HG02571 (cell line): Measurements from ENCODE around the gene DOCK9.

ENCODE experiments used
- ATAC-seq: cut with Tn5 transposase; IDR thresholded peaks from one replicate; pipeline ENCODE4 v1.9.1; 2021; ENCODE audit warnings: mild to moderate bottlenecking, moderate library complexity; ENCODE audit not compliant: unreplicated experiment

DOCK9 gene

DNA sequence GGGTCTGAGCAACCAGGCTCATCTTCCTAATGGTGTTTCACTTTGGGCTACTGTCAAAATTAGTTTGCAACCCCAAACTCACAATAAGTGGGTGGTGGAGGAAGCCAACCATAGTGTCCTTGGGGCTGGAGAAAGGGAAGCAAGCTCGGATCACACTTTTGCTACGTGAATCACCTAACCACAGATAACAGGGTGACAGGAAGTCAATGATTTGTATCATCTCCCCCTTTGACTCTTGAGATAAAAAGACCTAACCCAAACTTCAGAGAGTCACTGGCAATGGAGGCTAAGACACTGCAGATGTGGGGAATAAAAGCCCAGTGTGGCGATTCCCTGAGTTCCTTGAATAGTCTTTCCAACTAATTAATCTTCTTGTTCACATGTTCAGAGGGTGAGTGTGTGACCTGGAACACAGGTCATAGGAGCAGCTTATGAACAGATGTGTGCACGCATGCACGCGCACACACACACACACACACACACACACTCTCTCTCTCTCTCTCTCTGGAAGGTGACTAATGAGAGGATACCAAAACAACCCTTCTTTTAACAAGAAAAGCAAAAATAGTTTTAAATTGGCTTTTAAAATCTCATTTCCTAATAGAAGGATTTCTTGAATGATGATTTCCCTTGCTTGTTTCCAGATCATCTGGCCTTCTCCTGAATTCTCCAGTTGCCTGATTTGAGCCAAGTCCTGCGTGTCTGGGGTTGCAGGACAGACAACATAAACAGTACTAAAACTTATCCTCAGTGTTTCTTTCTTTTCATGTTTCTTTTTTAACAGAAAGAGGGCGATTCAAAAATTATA, 21.2 kb upstream of the DOCK9 start:
- no peak for ATAC-seq

DNA sequence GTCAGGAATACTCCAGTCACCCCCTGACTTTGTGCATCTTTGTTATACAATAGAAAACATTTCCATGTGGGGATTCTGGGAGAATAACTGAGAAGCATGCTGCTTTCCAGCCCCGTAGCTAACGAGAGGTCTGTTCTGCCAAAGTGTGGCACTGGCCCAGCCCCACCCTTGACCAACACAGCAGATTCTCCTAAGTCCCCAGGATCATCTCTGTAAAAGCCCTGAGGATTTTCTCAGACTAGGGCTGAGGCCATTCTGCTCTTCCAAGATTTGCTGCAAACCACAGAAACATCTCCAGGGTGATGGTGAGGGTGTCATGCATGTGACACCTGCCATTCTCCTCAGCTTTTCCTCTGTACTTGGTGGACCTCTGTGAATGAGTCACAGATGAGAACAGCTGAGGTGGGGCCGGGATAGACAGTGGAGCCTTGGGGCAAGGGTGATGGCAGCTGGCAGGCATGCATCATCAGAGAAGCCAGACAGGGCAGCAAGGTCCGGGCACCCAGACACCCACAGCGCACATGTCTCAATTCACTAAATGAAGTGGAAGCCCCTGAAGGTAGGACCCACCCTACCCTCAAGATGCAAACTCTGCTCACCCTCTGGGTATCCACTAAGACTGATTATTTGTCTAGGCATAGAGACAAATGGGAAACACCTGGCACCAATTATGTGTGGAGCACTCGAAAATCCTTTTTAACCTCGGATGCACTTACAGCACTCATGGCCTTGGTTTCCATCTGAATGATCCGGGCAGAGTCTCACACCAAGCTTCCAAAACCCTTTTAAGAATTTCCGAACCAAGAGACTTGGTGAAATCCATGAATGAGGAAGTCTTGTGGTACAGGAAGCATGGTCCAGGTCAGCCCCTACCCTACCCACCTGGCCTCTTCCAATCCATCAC, 20.1 kb upstream of the DOCK9 start:
- ATAC-seq = no peak

DNA sequence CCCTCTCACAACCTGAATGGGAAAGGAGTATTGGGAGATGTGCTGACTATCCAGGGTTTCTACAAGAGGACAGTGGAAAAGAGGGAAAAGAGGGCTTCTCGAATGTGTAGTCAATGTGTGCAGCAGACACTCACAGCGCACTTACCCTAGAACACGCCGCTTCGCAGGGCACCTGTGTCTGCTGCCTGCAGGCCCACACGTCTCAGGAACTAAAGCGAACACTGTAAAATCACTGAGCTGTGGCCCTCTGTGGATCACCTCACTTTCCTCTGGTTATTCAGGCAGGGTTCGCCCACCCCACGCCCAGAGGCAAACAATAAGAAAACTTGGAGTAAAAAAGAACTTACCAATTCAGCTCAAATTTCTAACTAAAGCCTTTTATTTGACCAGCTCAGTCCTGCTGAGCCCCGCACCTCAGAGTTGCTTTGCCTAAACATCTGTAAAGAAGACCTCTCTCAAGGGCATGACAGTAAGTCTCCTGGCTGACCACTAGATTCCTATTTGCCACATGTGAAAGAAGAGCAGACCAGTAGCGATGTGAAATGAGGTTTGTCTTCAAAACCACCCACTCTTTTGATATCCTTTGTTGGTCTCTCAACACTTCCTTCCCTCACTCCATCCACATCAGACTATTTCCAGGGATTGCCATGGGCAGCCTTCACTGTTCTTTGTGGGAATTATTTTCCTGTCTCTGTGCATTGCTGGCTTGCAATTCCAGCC, 19.3 kb upstream of the DOCK9 start:
- ATAC-seq = no peak

DNA sequence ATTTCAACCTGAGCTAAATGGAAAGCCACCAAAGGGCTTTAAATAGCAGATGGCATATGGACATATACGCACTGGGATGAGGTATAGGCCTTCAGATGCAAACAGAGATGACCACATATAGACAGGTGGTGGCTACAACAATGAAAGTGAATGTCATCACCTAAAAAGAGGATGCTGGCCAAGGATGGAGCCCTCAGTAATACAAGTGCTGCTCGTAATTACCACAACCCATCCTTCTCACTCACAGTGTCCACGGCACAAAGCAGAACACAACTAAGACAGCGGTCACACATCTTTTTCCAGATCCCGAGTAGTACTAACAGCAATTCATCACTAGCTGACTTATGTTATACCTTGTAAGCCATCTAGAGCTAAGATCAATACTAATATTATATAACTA, 18.2 kb upstream of the DOCK9 start:
- ATAC-seq = no peak

DNA sequence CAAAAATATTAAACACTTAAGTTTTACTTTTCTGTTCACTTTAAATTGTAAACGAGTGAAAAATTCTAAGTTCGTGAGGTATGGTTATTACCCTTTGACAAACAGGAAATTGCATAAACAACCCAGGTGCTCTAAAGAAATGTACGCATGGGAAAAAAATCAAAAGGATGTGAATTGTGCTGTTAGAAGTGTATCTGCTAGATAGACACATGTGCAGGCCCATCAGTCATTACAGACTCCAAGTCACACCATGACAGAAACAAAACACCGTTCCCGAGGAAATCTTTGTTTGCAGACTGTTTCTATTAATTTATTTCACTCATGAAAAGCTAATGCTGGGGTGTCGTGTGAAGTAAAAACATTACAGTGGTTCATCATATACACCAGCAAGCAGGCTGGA, 17.0 kb upstream of the DOCK9 start:
- ATAC-seq = no peak

DNA sequence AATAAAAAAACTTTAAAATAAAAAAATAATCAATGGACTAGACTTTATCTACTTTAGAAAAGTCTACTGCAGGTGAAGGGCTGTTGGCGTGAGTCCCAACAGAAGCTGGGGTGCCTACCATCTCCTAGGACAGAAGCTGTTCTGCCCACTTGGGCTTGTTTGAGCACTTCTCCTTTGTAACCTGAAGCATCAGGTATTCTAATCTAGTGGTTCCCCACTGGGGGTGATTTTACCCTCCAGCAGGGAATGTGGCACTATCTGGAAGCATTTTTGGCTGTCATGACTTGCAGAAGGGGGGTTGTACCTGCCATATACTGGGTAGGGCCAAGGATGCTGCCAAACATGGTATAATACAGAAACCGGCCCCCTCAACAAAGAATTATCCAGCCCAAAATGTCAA, 16.2 kb upstream of the DOCK9 start:
- no peak for ATAC-seq

DNA sequence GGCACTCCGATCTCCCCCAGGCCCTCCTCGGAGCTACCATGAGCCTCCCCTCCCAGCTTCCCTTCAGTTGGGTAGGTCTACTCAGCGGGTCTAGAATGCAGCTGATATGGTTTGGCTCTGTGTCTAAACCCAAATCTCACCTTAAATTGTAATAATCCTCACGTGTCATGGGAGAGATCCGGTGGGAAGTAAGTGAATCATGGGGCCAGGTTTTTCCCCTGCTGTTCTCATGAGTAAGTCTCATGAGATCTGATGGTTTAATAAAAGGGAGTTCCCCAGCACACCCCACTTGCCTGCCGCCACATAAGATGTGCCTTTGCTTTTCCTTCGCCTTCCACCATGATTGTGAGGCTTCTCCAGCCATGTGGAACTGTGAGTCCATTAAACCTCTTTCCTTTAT, 14.5 kb upstream of the DOCK9 start:
- no peak for ATAC-seq

DNA sequence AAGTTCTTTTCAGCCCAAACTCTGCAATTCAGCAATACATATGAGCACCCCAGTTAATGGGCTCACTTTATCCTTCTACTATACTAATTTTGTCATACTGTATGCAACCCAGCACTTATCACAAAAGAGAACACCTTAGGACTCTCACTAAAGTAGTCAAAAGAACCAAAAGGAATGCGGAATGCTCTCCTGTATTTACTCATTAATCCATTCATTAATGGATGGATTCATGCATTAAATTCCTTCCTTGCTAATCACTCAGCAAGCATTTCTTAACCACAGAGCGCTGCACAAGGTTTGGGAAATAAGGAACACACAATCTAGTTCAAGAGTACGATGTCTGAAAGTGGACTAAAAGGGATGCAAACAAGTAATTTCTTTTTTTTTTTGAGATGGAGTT, 12.8 kb upstream of the DOCK9 start:
- ATAC-seq = no peak

DNA sequence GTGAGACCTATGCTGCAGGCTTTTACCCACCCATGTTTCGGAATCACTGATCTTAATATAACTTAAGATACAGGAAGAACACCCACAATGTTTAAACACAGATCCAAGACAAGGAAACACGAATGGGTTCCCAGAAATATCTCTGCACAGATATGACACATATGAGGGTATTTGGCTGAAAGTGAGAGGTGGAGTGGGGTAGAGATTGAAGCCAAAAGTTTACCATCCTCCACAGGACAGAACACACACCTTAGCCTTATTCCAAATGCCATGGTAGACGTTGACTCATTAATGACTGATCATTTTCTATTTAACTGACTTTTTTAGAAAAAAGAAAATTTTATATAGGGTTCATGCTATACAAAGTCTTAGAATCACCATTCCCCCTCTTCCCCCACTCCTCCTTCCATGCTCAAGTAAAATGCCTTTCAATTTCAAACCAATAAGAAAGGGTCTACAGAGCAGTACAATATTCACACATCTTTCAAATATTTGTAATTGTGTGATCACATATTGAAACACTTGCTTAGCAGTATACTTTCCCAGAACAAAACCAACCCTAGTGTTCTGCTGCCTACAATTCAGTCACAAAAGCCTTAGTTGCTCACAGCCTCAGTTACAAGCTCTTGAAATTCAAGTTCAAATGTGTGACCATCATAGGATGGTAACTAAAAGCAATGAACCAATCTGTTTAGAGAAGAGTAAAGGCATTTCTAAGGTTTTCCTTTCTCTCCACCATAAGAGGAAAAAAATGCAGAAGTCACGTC, 11.8 kb upstream of the DOCK9 start:
- ATAC-seq = no peak

DNA sequence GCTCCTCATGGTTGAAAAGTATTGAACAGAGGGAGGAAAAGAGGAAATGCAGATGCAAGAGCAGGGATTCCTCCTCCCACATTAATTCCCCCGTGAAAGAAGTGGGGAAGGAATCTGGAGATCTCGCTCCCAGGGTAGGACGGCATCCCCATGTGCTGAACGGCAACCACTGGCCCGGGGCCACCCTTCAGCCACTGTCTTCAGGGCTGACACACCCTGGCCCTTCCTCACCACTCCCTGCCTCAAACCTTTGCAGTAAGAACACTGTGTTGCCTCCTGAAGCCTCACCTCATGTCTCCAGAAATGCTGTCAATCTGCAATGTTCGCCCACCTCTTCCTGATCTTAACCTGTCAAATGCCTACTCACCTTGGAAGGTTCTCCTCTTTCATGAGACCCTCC, 10.9 kb upstream of the DOCK9 start:
- no peak for ATAC-seq

DNA sequence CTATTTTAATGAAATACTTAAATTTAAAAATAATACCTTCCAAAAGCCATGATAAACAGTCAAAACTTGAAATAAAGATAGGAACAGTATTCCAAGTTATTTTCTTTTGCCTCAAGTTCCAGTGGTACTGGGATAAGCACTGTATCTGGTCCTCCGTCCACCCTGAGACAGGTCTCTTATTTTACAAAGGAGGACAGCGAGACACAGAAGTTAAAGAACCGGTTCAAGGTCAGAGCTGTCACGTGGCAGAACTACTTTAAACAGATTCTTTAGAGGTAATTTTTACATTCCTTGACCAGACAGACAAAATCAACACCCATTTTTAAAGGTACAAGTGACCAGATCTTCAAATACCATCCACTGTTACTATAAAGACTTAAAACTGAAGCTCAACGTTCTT, 10.4 kb upstream of the DOCK9 start:
- ATAC-seq = no peak

DNA sequence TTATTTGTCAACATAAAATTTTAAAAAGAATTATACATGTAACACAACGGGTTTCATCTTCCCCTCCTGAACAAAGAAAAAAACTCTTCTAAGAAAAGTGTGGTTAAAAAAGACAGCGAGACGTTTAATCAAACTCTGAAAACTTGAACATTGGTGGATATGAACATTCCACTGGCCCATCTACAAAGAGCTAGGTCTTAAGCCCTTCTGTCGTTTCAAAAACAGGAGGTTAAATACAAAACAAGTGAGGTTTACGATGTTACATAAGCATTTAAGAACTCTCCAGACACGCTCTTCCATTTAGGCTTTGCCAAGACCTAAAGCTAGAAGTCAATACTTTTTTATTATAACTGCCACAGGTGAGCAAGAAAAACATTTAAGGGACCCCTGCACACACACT, 9.4 kb upstream of the DOCK9 start:
- no peak for ATAC-seq

DNA sequence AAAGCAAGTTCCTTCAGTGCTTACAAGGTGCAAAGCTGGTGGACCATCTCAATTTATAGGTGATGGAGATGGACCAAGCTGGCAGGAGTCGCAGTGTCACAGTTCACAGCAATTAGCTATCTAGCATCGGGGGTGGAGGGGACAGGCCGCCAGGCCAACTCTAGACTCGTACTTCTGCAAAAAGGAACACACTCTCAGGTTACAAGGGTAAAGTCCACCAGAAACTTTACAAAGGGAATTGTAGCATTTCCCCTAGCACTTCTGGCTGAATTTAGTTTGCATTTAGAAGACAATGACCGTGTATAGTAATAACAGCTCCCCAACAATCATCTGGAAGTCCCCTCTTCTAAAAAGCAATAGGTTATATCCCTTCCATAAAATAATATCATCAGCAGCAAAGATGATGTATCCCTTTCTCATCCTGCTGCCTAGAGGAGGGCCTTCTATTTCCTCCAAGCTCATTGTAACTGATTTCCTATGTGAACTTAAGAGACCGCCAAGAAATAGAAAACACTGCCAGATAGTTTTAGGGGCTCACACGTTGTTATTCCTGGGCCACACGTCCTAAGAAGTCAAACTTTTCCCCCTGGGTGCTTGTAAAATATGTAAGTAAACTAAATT, 8.5 kb upstream of the DOCK9 start:
- no peak for ATAC-seq

DNA sequence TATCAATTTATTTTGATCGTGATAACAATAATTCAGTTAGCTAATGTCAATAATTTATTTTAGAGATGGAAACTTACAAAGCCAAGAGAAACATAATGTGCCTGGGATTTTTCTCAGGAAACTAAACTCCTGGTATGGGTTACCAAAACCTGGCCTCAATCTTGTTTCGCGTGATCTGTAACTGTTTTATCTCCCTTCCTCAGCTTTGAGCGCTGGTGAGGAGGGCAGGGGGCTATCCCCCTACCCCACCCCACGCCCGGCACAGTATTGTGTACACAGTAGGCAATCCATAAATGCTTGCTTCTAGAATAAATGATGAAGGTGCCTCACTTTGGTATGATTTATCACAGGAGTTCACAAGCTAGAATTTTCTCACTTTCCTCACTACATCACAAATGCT, 7.7 kb upstream of the DOCK9 start:
- ATAC-seq = no peak

DNA sequence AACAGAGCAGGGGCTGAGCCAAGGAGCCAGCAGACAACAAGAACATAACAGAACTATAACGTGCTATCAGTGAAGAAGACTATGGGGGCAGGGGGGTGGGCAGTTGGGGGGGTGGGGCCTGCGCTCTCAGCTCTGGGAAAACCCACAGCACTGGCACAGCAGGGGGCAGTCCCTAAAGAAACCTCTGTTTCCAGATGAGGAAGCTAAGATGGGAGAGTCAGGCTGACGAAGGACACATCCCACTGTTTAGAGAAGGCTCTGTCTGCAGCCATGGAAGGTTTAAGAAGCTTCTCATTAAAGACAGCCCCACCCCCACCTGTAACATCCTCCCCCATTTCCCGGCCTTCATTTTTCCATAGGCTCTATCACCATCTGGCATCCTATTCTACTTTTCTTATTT, 7.1 kb upstream of the DOCK9 start:
- ATAC-seq = no peak

DNA sequence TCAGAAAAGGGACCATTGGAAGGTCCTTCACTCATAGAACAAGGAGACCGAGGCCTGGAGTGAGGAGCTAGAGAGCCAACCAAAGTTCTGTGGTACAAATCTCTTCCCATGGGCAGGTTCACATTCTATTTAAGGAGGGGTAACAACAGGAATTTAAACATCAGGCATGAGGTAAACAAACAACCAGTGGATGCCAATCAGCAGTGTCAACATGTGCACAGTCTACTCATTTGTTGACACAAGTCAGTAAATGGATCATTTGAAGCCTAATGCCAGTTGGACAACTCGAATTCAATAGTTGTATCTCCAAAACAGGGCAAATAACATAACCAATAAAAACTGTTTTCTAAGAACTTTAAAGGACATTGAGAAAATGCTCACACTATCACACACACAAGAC, 6.3 kb upstream of the DOCK9 start:
- ATAC-seq = no peak

DNA sequence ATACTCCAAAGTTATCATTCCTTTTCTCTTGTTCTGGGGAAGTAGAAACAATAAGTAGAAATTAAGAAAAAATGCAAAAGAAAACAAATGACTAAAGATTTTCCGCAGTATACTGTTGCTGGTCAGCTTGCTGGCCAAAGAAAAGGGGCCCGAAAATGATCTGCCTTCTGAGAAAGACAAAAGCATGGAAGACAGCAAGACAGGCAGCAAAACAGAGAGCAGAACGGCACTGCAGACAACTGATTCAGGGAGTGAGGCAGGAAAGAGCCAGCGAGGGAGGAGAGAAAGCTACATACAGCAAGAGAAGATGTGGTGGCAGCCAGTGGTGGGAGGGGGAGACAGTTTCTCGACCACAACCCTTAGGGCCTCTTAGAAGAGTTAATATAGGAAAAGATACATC, 5.3 kb upstream of the DOCK9 start:
- ATAC-seq = no peak

DNA sequence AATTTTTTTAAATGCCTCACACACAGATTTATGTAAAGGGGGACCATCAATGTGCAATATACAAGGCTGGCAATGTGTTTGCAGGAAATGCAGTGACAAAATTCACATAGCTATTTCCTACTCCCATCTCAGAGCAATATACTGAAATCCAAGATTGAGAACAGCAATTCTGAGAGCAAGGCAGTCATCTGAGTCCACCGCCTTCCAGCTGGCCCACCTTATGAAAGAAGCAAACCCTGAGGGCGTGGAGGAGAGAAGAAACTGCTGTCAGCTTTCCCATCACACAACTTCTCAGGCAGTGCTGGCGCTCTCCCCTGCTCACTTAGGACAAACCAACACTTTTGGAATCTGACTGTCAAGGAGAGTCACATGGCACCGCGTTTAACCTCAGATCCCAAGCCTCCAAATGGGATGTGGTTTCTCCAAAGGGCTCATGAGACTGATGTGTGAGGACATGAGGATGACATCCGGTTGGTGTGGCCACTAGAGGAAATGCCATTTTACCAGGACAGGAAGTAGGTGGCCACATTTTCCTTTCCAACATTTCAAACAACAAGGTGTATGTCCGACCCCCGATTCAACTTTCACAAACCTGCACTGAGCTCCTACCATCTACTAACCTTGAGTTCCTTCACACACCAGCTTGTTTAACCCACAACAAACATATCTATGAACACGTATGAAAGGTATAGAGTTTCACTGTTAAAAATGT, 3.7 kb upstream of the DOCK9 start:
- ATAC-seq = no peak

DNA sequence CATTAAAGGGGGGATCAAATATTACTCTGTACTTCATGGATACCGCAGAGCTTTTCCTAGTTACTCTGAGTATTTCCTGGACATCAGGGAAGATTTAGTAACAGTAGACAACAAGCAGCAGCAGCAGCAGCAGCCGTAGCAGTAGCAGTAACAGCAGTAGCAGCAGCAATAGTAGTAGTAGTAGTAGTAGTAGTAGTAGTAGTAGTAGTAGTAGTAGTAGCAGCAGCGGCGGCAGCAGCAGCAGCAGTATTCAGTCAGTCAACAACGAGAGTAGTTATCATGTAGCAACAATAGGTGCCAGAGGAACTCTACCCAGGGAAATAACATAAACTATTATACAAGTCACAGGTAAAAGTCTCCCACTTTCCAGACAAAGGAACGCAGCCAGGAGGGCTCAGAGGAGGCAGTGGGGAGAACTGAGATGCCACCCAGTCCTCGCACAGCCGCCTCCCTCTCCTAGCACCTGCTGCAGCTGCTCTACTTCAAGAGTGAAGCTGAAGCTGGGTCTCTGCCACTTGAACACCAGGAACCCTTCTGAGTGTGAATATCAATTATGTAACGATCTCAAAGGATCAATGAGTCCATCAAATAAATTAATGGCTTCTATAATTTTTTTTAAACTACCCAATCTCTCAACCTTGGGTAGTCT, 1.3 kb upstream of the DOCK9 start:
- no peak for ATAC-seq
